HG03025 (cell line): Measurements from ENCODE around the gene ENOX2.
"Not testable (repeated sequence)": the region's sequence is repeated elsewhere in the genome, so short reads cannot be mapped to it uniquely, and the experiment has no call there.

Source experiments
- ATAC-seq: cut with Tn5 transposase; IDR thresholded peaks from one replicate; pipeline ENCODE4 v1.9.1; 2021; ENCODE audit warnings: mild to moderate bottlenecking, moderate library complexity; ENCODE audit not compliant: unreplicated experiment, low FRiP score

ENOX2 gene

DNA sequence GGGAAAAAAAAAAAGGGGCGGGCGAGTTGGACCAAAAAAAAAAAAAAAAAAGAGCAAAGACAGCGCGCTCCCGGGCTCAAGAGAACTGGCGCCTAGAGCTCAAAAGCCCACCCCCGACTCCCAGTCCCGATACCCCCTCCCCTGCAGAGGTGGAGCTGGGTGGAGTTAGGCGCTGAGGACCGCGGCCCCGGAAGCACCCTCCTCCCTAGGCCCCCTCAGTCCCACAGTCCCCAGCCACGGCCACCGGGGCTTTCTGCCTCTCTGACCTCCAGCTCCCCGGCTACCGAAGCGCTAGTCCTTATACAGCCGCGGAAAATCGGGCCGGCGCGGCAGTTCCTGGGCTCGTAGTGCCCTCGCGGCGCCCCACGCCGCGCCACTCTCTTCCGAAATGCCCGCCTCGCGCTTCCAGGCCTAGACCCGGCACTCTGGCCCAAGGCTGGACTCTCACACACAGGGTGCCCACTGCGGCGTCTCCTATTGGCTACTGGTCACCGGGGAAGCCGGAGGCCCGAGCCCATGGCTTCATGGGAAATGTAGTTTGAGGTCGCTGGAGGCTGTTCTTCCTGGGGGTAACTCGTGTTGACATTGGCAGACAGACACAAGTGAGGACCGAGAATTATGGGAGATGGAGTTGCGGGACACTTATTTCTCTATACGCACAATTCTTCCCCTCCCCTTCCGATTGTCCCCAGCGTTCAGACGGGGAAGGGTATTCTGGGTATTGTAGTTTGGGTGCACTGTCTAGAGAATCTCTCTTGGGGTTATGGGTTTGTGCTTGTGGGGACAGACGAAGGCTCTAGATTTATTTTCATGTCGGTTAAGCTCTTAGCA, at the start of gene ENOX2:
ENOX2 (minus strand) TSS at position 427 of the 831 bp plus-strand sequence. CDS start 199,993 bp downstream, outside the sequence.
- peak; percentile 98 for ATAC-seq

DNA sequence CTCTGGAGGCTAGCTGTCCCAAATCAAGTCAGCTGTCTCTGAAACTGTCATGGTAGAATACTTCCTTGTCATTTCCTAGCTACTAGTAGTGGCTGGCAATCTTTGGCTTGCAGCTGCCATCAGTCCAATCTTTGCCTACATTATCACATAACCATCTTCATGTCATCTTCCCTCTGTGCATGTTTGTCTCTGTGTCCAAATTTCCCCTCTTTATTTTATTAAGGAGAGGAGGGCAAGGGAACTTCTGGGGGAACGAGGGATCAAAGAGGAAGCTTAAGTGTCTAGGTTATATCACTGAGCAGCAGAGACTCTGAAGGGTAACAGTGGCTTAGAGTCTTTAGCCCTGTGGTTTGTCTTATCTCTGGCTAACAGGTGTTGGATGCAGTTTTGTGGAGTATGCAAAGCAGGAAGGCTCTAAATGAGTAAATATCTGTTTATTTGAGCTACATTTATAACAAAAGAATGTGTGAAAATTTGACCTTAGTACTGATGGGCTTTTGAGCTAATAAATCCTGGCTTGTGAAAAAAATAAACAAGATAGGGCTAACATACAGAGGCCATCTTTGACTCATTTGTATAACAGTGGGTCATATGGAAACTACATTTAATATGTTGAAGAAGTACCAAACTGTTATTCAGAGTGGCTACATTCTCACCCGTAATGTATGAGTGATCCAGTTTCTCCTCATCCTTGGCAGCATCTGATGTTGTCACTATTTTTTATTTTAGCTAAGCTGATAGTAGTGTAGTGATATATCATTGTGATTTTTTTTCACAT, 49.4 kb upstream of the ENOX2 start:
- peak; percentile 90 for ATAC-seq

GRCh38 chrX:130944230-130944629, 41.2 kb upstream of the ENOX2 start:
- ATAC-seq: no peak

GRCh38 chrX:130937101-130937500, 34.1 kb upstream of the ENOX2 start:
- ATAC-seq: no peak

GRCh38 chrX:130933358-130933757, 30.3 kb upstream of the ENOX2 start:
- ATAC-seq: no peak

DNA sequence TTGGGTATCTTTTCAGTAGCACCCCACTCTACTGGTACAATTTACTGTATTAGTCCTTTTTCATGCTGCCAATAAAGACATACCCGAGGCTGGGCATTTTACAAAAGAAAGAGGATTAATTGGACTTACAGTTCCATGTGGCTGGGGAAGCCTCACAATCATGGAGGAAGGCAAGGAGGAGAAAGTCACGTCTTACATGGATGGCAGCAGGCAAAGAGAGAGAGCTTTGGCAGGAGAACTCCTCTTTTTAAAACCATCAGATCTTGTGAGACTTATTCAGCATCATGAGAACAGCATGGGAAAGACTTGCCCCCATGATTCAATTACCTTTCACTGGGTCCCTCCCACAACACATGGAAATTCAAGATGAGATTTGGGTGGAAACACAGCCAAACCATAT, 17.4 kb upstream of the ENOX2 start:
- not testable (repeated sequence) for ATAC-seq

DNA sequence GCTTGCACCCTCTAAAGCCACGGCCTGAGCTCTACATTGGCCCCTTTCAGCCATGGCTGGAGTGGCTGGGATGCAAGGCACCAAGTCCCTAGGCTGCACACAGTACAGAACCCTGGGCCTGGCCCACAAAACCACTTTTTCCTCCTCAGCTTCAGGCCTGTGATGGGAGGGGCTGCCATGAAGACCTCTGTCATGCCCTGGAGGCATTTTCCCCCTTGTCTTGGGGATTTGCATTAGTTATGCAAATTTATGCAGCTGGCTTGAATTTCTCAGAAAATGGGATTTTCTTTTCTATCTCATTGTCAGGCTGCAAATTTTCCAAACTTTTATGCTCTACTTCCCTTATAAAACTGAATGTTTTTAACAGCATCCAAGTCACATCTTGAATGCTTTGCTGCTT, 16.7 kb upstream of the ENOX2 start:
- ATAC-seq: not testable (repeated sequence)

DNA sequence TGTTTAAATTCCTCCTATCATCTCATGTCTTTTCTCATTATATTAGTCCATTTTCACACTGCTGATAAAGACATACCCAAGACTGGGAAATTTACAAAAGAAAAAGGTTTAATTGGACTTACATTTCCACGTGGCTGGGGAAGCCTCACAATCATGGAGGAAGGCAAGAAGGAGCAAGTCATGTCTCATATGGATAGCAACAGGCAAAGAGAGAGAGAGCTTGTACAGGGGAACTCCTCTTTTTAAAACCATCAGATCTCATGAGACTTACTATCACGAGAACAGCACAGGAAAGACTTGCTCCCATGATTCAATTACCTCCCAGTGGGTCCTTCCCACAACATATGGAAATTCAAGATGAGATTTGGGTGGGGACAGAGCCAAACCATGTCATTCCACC, 15.5 kb upstream of the ENOX2 start:
- not testable (repeated sequence) for ATAC-seq

- no peak for ATAC-seq
Observed at GRCh38 chrX:130916636-130917422, 13.8 kb upstream of the ENOX2 start.

DNA sequence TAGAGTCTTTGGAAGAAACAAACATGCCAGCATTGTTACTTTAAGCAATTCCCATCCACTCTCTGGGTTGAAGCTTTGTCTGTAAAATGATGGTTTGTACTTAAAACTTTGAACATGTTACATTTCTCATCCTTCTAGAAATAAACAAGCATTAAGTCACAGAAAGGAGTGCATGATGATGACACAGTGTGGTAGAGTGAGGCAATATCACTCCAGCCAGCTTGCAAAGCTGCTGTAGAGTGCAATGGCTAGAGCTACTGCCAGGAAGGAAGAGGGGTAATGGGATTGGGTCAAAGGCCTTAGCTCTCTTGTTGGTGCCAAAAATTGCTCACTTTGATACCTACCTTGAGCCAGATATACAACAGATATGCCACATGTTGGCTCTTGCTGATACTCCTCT, 12.3 kb upstream of the ENOX2 start:
- no peak for ATAC-seq

DNA sequence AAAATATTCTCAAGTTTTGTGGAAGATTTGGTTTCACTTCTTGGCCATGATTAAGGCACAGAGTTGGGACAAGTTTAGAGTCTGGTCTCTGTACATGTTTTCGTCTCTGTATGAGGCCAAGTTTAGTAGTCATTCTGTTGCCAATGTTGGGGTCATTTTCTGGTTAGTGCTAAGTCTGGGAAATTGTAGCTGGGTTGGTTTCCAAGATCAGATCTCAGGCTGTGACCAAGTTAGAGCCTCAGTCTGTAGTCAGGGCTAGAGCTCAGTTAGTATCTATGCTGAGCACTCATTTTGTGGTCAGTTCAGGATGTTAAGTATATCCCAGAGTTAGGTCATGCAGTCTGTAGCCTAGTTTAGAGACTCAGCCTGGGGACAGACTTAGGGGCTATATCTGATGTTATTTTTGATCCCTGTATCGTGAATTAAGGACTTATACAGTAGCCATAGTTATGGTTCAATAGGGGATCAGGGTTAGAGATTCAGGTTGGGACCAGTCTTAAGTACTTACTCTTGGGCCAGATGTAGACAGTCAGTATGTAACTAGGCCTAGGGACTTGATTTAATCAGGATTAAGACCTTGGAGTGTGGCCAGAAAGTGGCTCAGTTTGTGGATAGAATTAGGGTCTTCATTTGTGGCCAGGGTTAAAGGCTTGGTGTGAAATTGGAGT, 6.6 kb upstream of the ENOX2 start:
- no peak for ATAC-seq

DNA sequence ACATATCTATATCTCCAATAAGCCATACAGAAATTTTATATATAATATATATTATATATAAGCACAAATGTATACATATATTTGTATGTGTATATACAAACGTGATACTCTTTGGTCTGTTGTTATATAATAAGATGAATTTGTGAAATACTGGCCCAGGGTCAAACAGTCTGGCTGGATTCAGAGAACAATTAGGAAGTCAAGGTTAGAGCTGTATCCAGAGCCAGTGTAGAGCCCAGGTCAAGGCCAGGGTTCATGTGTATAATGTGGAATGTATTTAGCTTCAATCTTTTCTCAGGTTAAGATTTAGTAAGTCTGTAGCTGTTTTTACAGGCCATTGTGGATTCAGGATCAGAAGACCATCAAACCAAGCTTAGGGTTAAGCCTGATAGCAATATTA, 3.8 kb upstream of the ENOX2 start:
- ATAC-seq: no peak

DNA sequence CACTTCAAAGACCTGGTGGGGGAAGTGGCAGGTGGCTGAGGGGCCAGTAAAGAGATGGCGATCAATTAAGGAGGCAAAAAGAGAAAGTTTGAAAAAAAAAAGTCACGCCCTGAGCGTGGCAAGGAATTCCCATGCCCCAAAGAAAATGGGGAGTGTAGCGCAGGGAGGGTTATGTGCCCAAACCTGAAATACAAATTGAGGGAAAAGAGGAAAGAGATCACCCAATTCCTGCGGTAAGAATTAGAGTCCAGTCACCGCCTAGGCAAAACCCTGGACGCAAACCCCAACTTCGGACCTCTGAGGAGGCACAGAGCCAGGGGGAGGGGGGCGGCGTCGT, 595 bp downstream of the ENOX2 start:
- no peak for ATAC-seq

DNA sequence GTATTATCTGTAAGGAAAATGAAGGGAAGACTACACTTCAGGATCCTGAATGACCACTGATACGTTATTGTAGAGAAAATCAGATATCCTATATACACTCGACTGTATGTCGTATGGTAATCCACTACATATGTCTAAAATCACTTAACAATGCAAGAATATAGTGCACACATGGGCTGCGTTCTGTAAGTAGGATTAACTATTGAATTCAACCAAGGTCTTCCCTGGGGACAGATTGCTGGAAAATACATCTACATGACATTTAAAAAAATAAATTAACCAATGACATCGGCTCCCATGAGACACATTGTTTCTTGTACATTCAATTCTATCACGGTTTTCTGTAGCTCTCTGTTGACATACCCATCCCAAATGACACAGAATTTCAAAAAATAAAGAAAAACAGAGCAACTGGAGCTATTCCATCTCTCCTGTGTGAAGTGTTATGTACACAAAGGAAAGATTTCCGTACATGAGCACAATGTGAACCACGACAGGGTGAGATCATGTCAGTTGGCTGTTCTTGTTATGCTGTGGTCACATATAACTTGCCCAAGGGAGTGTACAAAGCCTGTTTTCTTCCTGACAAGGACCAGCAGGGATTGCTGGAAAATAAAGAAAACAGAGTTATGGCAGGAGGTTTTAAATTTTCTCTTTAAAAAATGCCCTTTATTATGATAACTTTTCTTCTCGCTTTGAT, 6.1 kb downstream of the ENOX2 start:
- no peak for ATAC-seq

DNA sequence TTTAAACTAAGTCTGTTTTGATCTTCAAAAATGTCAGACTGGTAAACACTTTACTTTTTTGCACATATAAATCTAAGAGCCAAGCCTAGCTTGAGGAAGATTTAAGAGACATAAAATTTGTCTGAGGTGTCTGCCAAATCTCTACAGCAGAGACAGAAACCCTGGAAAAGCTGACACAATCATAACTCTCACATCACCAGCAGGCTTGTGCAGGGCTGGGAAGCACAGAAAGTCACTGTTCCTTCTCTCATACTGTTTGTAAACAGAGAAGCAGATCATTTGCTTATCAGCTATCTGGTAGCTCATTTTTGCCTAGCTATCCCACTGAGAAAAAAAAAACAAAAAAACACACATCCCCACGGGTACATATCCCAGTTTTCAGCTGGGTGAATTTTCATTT, 7.0 kb downstream of the ENOX2 start:
- no peak for ATAC-seq

DNA sequence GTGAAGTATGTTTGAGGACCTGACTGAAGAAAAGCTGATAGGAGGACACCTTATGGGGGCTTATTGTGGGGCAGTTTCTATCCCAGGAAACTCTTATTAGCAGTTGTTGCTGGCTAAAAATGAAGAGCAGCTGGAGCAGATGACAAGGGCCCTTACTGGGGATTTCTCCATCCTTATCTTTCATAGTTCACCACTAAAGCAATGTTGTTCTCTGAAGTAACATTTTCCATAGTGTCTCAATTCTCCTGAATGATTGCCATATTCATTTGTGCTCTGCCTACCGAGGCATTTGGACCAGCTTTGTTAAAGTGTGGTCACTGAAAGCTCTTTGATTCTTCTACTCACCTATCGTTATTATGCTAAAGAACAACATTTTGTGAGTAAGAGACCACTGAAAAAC, 7.7 kb downstream of the ENOX2 start:
- no peak for ATAC-seq

DNA sequence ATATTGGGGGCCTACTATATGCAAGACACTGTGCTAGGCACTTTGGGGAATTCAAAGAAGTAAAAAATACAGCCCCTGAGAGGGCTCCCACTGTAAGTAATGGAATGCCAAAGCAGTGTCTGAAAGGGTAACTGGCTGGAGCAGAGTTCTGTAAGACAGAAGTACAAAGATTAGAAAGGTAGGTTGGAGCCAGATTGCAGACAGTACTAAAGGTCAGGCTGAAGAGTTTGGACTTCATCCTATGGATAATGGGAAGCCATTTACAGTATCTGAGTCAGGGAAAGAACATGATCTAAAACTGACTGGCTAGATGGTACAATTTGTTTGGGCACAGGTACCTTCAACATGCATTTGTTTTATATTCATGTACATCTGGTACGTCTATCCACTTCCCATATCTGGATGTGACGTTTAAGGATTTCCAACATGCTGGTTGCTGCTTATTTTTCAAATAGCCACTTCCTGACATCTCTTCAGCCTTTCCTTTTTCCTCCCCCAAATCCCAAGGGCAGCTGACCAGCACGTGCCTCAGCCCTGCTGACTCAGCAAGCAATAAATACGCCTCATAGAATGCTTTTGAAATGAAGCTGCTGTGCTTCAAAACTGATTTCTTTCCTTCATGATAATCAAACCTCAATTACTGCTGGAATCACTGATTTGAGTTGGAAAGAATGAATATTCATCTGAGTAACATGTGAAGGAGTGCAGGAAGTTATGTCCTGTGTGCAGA, 9.5 kb downstream of the ENOX2 start:
- no peak for ATAC-seq

DNA sequence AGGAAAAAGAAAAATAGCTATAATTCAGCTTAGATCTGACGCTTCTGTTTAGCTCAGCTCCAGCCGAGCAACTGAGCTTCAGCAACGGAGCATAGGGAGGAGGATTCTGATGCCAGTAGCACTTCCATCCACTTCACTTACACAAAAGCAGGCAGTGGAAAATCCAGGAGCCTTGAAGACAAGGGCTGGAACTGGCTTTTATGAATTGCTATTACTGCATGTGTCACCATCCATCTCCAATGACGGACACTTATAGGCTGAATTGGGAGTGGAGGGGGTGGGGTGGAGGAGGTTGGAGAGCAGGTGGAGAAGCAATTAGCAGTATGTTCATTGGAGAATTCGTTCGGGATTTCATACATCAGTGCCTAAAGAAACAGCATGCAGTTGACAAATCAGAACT, 15.6 kb downstream of the ENOX2 start:
- ATAC-seq: no peak

- no peak for ATAC-seq
Observed at GRCh38 chrX:130885996-130886395, 17.0 kb downstream of the ENOX2 start.
